GM12878 (cell line): ENCODE results near the gene GPR107. TPM values are rescaled to one million over a fixed set of nuclear protein-coding genes. Genes with fewer than 3 reads are reported as not detected.

Experiments
- ATAC-seq: fragments of 200-7000 bp; cut with Tn5 transposase; 3 replicates; pipeline ENCODE4 v1.9.1; 2020; ENCODE audit warnings: mild to moderate bottlenecking, moderate library complexity
- BruUV-seq: library from RNA; stranded (reverse); fragments of 400-500 nt; replicated peaks from 2 replicates; lab custom pipeline; 2021; lab: Mats Ljungman, UMichigan
- CTCF ChIA-PET: fragments of 300-600 bp; sonication (Branson Sonifier 250); formaldehyde crosslinking; extraction: SDS; loops from one replicate; lab custom pipeline; 2021; ENCODE audit warnings: inconsistent platforms; lab: Yijun Ruan, JAX
- POLR2A ChIA-PET: fragments of 350-600 bp; formaldehyde crosslinking; extraction: SDS; loops from one replicate; lab custom pipeline; 2021; ENCODE audit warnings: inconsistent platforms; lab: Charles Lee
- RAD21 ChIA-PET: fragments of 300-600 bp; sonication (Branson Sonifier 250); formaldehyde crosslinking; loops from one replicate; lab custom pipeline; 2023; ENCODE audit warnings: antibody characterized with exemption; ENCODE audit not compliant: unreplicated experiment; lab: Charles Lee
- SMC1A ChIA-PET: fragments of 300-600 bp; sonication (Branson Sonifier 250); formaldehyde crosslinking; loops from one replicate; lab custom pipeline; 2023; ENCODE audit not compliant: unreplicated experiment, uncharacterized antibody; lab: Charles Lee
- DNase-seq: peaks from one replicate; pipeline ENCODE4 v3.0.0-alpha.2; 2011; ENCODE audit warnings: low read depth, low spot score
- FAIRE-seq: peaks from 3 replicates; lab custom pipeline; 2011; peaks lifted over from hg19 to GRCh38; lab: Jason Lieb, UNC
- H2AFZ ChIP-seq: 2 replicates; pipeline ENCODE4 v1.6.0; 2011; ENCODE audit warnings: low read depth, low read length, control low read depth; ENCODE audit not compliant: control insufficient read depth
- H3K27ac ChIP-seq: 2 replicates; pipeline ENCODE4 v1.5.1; 2011; ENCODE audit warnings: control low read depth; ENCODE audit not compliant: control insufficient read depth, insufficient read depth
- H3K27me3 ChIP-seq, 2 experiments: replicated peaks in 1 of 2; 2 replicates each; pipeline versions ENCODE4 v1.6.0 to v1.6.1; 2011; ENCODE audit warnings: low read length in 1 of 2; ENCODE audit not compliant: control insufficient read depth in 2 of 2, insufficient read depth in 2 of 2
- H3K36me3 ChIP-seq, 2 experiments: 2 replicates each; pipeline ENCODE4 v1.5.1; 2011; ENCODE audit warnings: low read length in 1 of 2; ENCODE audit not compliant: control insufficient read depth in 2 of 2, insufficient read depth in 2 of 2
- H3K4me1 ChIP-seq: 2 replicates; pipeline ENCODE4 v1.6.1; 2011; ENCODE audit warnings: mild to moderate bottlenecking, low read length, moderate library complexity, mixed read lengths; ENCODE audit not compliant: control insufficient read depth, insufficient read depth
- H3K4me2 ChIP-seq: 2 replicates; pipeline ENCODE4 v1.6.0; 2011; ENCODE audit warnings: control low read depth; ENCODE audit not compliant: control insufficient read depth, insufficient read depth
- H3K4me3 ChIP-seq: fragments of 200-600 bp; sonication (generic); 2 replicates; pipeline ENCODE4 v1.5.1; 2016
- H3K79me2 ChIP-seq: 2 replicates; pipeline ENCODE4 v1.6.0; 2011; ENCODE audit warnings: low read length; ENCODE audit not compliant: control insufficient read depth, insufficient read depth
- H3K9ac ChIP-seq: 2 replicates; pipeline ENCODE4 v1.8.0; 2011; ENCODE audit warnings: low read length, control low read depth, mixed read lengths; ENCODE audit not compliant: control insufficient read depth, insufficient read depth
- H3K9me3 ChIP-seq: replicated peaks from 3 replicates; pipeline ENCODE4 v1.5.1; 2011; ENCODE audit warnings: mild to moderate bottlenecking, low read length; ENCODE audit not compliant: control insufficient read depth, insufficient read depth
- H4K20me1 ChIP-seq: 2 replicates; pipeline ENCODE4 v1.6.0; 2011; ENCODE audit not compliant: control insufficient read depth, insufficient read depth
- ATF7 ChIP-seq: fragments of 450-650 bp; IDR thresholded peaks from 2 replicates; pipeline ENCODE4 v1.6.1; 2016; ENCODE audit warnings: low read depth, mild to moderate bottlenecking
- CBX3 ChIP-seq: fragments of 200-600 bp; sonication (generic); IDR thresholded peaks from 2 replicates; pipeline ENCODE4 v1.6.1; 2016; ENCODE audit warnings: low read depth, borderline replicate concordance
- CEBPZ ChIP-seq: fragments of 150-350 bp; IDR thresholded peaks from 2 replicates; pipeline ENCODE4 v1.6.1; 2016; ENCODE audit warnings: low read depth, low read length
- EP300 ChIP-seq, 2 experiments: fragments of 150-350 bp in 1 of 2; IDR thresholded peaks; 2 replicates each; pipeline ENCODE4 v1.6.1; 2011 to 2012; ENCODE audit warnings: low read depth in 2 of 2, low read length in 2 of 2, borderline replicate concordance in 1 of 2, improper control_type of control experiment in 1 of 2, inconsistent platforms in 1 of 2; ENCODE audit not compliant: control insufficient read depth in 1 of 2
- FOXK2 ChIP-seq: fragments of 450-650 bp; IDR thresholded peaks from 2 replicates; pipeline ENCODE4 v1.6.1; 2017; ENCODE audit warnings: mild to moderate bottlenecking, moderate library complexity
- POLR2AphosphoS2 ChIP-seq: IDR thresholded peaks from 2 replicates; pipeline ENCODE4 v1.6.1; 2011; ENCODE audit warnings: low read depth, mild to moderate bottlenecking, low read length, improper control_type of control experiment, moderate library complexity
- RFX5 ChIP-seq: IDR thresholded peaks from 2 replicates; pipeline ENCODE4 v1.6.1; 2011; ENCODE audit warnings: low read depth, low read length, improper control_type of control experiment
- SIN3A ChIP-seq: IDR thresholded peaks from 2 replicates; pipeline ENCODE4 v1.6.1; 2012; ENCODE audit warnings: low read depth, low read length, improper control_type of control experiment
- SMARCA5 ChIP-seq: fragments of 450-650 bp; IDR thresholded peaks from 2 replicates; pipeline ENCODE4 v1.6.1; 2017; ENCODE audit warnings: mild to moderate bottlenecking
- SUZ12 ChIP-seq: fragments of 200-600 bp; sonication (generic); IDR thresholded peaks from one replicate; pipeline ENCODE4 v1.6.1; 2018; ENCODE audit warnings: antibody characterized with exemption, mild to moderate bottlenecking; ENCODE audit not compliant: unreplicated experiment
- TCF3 ChIP-seq: IDR thresholded peaks from 2 replicates; pipeline ENCODE4 v1.6.1; 2012; ENCODE audit warnings: low read depth, mild to moderate bottlenecking, low read length, borderline replicate concordance; ENCODE audit not compliant: insufficient read depth
- ZNF274 ChIP-seq: IDR thresholded peaks from one replicate; pipeline ENCODE4 v1.8.0; 2011; ENCODE audit not compliant: insufficient read length, insufficient read depth
- WGBS: methylation state at CpG from one replicate; pipeline ENCODE4 v1.1.6; 2016; ENCODE audit warnings: low lambda C conversion rate; ENCODE audit not compliant: insufficient replicate concordance, insufficient coverage; ENCODE audit errors: missing lambda C conversion rate; 5-methylcytosine and 5-hydroxymethylcytosine counted together
- in situ Hi-C: fragments of 300-500 bp; cut with MboI; formaldehyde crosslinking; loops from 9 replicates; pipeline ENCODE4 v1.14.3; 2018; ENCODE audit warnings: mixed read lengths
- intact Hi-C: fragments of 100-400 bp; cut with micrococcal nuclease; formaldehyde crosslinking; loops from one replicate; pipeline ENCODE4 v1.14.2; 2022; ENCODE audit not compliant: unreplicated experiment
- polyA plus RNA-seq, 11 experiments: library from polyadenylated mRNA; depleted of rRNA in 4 of 11; unstranded in 6 of 11; stranded (reverse) in 5 of 11; fragments of >200 nt; fragmentation: Nextera tagmentation in 4 of 11; fragmentation: Illumina TruSeq in 1 of 11; extraction: Ambion mirVana in 4 of 11; extraction: Trizol in 1 of 11; gene quantifications; 1 replicate in 1 of 11; 2 replicates in 10 of 11; pipeline versions ENCODE4 v1.2.1 to v1.2.3, GENCODE V29; 2011 to 2016; ENCODE audit warnings: inconsistent platforms in 2 of 11, missing spikeins in 2 of 11, low read depth in 1 of 11
- total RNA-seq, 4 experiments: library from RNA; depleted of rRNA in 3 of 4; stranded (reverse); fragments of >200 nt in 3 of 4; fragmentation: Illumina TruSeq in 1 of 4; extraction: Trizol in 1 of 4; gene quantifications; 2 replicates each; pipeline versions ENCODE4 v1.2.1 to v1.2.3, GENCODE V29; 2013 to 2021

The GPR107 gene
- total and polyA plus RNA-seq, 10 of the 15 experiments (the other 5 are each of a cell fraction or from before 2014, with no cell fraction given): 2.7 to 21.4 (median 10.6) TPM

- TF ChIP-seq CEBPZ (no peak), ZNF274 (no peak), SMARCA5 (no peak), SUZ12 (no peak)
Observed at GRCh38 chr9:130182381-130182909, 128.7 kb downstream of the GPR107 start (continued).

- no peak for ATAC-seq
- ChIA-PET SMC1A (no interaction called here), CTCF (no interaction called here), POLR2A (no interaction called here), RAD21 (no interaction called here)
- no TSS peak for BruUV-seq
- Histone ChIP-seq H4K20me1 (no peaks in the 10 kb centered on the region), H3K4me2 (no peak overlapping the region), H3K79me2 (no peaks in the 10 kb centered on the region), H3K27ac (no peak overlapping the region), H3K27me3 (no peaks in the 10 kb centered on the region), H3K36me3 (no peaks in the 10 kb centered on the region), H3K9ac (no peak overlapping the region), H3K9me3 (no peaks in the 10 kb centered on the region), H2AFZ (no peak overlapping the region), H3K4me1 (no peaks in the 10 kb centered on the region), H3K4me3 (no peak overlapping the region)
- WGBS: 46% methylated on average over 7 of the region's 7 CpGs
- in situ Hi-C loops: no loop called here
- no peak for FAIRE-seq
- no peak for TF ChIP-seq SIN3A
- TF ChIP-seq TCF3: no peak
- no peak for TF ChIP-seq RFX5
- TF ChIP-seq ATF7: no peak
- TF ChIP-seq EP300 (IDR thresholded peaks at IDR 0.05; ENCODE audit: borderline replicate concordance in 1 of 2, control insufficient read depth in 1 of 2, low read depth in 2 of 2, low read length in 2 of 2): no peak
- TF ChIP-seq FOXK2: no peak
- no peak for TF ChIP-seq CBX3
- TF ChIP-seq POLR2AphosphoS2: no peak
- intact Hi-C loops: no loop called here
- no peak for DNase-seq
Observed at GRCh38 chr9:130183133-130183762, 129.5 kb downstream of the GPR107 start.
